ENCODE data around the gene SYS1. TPM values are rescaled to one million over a fixed set of nuclear protein-coding genes. Genes with fewer than 3 reads are reported as not detected.

SYS1 gene
- total RNA-seq, 4 donors from 2014 or later: 19.2 to 35.6 (median 25.2) TPM

GRCh38 chr20:45390931-45391330 is 28.0 kb downstream of the SYS1 start:
- peaks cover 0 to 6% (median 0%) of the 10 kb centered on the region in 4 donors for H3K9me3 ChIP-seq
- TF ChIP-seq POLR2A (IDR thresholded peaks at IDR 0.05): no peak
- TF ChIP-seq CTCF (IDR thresholded peaks at IDR 0.05): no peak
- H3K36me3 ChIP-seq: peaks cover 0 to 12% (median 0%) of the 10 kb centered on the region in 3 donors
- WGBS, 2 donors: 94 to 98% methylated on average over 2 of the region's 2 CpGs
- H3K27ac ChIP-seq: no peak overlapping the region
- H3K27me3 ChIP-seq: no peaks in the 10 kb centered on the region
- DNase-seq (ENCODE audit: low spot score in 2 of 2): no peak
- H3K4me3 ChIP-seq: no peak overlapping the region
- H3K4me1 ChIP-seq: no peaks in the 10 kb centered on the region

- 70 to 80% methylated on average over 2 of the region's 2 CpGs for WGBS, 2 donors
Measured at GRCh38 chr20:45391559-45391958, 28.6 kb downstream of the SYS1 start.

DNA sequence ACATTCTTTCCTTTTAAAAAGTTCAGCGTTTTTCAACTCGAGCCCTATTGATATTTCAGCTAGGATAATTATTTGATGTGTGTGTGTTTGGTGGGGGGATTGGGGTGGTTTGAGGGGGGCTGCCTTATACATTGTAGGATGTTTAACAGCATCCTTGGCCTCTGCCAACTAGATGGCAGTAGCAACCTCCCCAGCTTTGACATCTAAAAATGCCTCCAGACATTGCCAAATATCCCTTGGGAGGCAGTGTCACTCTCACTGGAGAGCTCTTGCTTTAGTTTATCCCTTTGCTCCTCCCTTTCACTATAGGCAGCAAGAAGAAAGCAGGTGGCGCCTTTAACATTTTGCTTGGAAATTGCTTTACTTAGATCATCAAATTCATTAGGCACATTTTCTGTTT is 29.8 kb downstream of the SYS1 start:
- no peaks in the 10 kb centered on the region for H3K4me1 ChIP-seq
- no peak overlapping the region for H3K4me3 ChIP-seq
- H3K27me3 ChIP-seq: no peaks in the 10 kb centered on the region
- H3K27ac ChIP-seq: no peak overlapping the region
- TF ChIP-seq EP300 (IDR thresholded peaks at IDR 0.05) (no peak), POLR2A (IDR thresholded peaks at IDR 0.05) (no peak), CTCF (IDR thresholded peaks at IDR 0.05) (no peak)
- peaks cover 0 to 8% (median 0%) of the 10 kb centered on the region in 3 donors for H3K36me3 ChIP-seq
- 66 to 84% methylated on average over 3 of the region's 3 CpGs for WGBS, 2 donors
- H3K9me3 ChIP-seq: no peaks in the 10 kb centered on the region
- no peak for DNase-seq (ENCODE audit: low spot score in 2 of 2)

More at GRCh38 chr20:45391559-45391958, 28.6 kb downstream of the SYS1 start:
- Histone ChIP-seq H3K36me3 (peaks cover 0 to 12% (median 0%) of the 10 kb centered on the region in 3 donors), H3K4me1 (no peaks in the 10 kb centered on the region), H3K27ac (no peak overlapping the region), H3K9me3 (peaks cover 0 to 6% (median 0%) of the 10 kb centered on the region in 4 donors), H3K4me3 (no peak overlapping the region), H3K27me3 (no peaks in the 10 kb centered on the region)
- no peak for TF ChIP-seq CTCF (IDR thresholded peaks at IDR 0.05)
- TF ChIP-seq POLR2A (IDR thresholded peaks at IDR 0.05): no peak
- no peak for TF ChIP-seq EP300 (IDR thresholded peaks at IDR 0.05)
- no peak for DNase-seq (ENCODE audit: low spot score in 2 of 2)

- H3K36me3 ChIP-seq: peaks cover 0 to 8% (median 0%) of the 10 kb centered on the region in 3 donors
- H3K4me3 ChIP-seq: no peak overlapping the region
- no peak for DNase-seq (ENCODE audit: low spot score in 2 of 2)
- no peaks in the 10 kb centered on the region for H3K27me3 ChIP-seq
- no peaks in the 10 kb centered on the region for H3K9me3 ChIP-seq
- WGBS, 2 donors: 79 to 80% methylated on average over 19 to 20 of the region's 21 CpGs
- no peak overlapping the region for H3K27ac ChIP-seq
- TF ChIP-seq EP300 (IDR thresholded peaks at IDR 0.05) (no peak), POLR2A (IDR thresholded peaks at IDR 0.05) (no peak), CTCF (IDR thresholded peaks at IDR 0.05) (no peak)
- no peaks in the 10 kb centered on the region for H3K4me1 ChIP-seq
Measured at GRCh38 chr20:45394221-45395113, 31.5 kb downstream of the SYS1 start.

DNA sequence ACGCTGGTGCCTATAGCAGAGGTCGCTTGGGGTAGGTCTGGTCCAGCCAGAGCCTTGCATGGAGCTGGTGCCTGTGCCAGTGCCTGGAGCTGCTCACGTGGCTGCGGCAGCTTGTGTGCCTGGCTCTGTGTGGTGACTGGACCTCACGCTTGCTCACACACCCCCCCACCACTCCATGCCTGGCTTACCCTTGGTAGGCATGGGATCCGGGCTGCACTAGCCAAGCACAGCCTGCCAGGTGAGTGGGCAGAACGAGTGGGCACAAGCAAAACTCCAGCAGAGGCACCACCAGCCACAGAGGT is 32.1 kb downstream of the SYS1 start:
- TF ChIP-seq POLR2A (IDR thresholded peaks at IDR 0.05) (no peak), EP300 (IDR thresholded peaks at IDR 0.05) (no peak), CTCF (IDR thresholded peaks at IDR 0.05) (no peak)
- peaks cover 0 to 8% (median 0%) of the 10 kb centered on the region in 3 donors for H3K36me3 ChIP-seq
- no peaks in the 10 kb centered on the region for H3K27me3 ChIP-seq
- no peak overlapping the region for H3K27ac ChIP-seq
- no peak overlapping the region for H3K4me3 ChIP-seq
- no peaks in the 10 kb centered on the region for H3K9me3 ChIP-seq
- WGBS, 2 donors: 87 to 97% methylated on average over 7 of the region's 7 CpGs
- no peaks in the 10 kb centered on the region for H3K4me1 ChIP-seq
- DNase-seq (ENCODE audit: low spot score in 2 of 2): no peak
